ENCODE results near the gene C3orf70. TPM values are rescaled to one million over a fixed set of nuclear protein-coding genes. Genes with fewer than 3 reads are reported as not detected.
"Not testable (repeated sequence)": the region's sequence is repeated elsewhere in the genome, so short reads cannot be mapped to it uniquely, and the experiment has no call there.

C3orf70 gene
- total RNA-seq, 1 experiment from 2014 or later, result not detected

DNA sequence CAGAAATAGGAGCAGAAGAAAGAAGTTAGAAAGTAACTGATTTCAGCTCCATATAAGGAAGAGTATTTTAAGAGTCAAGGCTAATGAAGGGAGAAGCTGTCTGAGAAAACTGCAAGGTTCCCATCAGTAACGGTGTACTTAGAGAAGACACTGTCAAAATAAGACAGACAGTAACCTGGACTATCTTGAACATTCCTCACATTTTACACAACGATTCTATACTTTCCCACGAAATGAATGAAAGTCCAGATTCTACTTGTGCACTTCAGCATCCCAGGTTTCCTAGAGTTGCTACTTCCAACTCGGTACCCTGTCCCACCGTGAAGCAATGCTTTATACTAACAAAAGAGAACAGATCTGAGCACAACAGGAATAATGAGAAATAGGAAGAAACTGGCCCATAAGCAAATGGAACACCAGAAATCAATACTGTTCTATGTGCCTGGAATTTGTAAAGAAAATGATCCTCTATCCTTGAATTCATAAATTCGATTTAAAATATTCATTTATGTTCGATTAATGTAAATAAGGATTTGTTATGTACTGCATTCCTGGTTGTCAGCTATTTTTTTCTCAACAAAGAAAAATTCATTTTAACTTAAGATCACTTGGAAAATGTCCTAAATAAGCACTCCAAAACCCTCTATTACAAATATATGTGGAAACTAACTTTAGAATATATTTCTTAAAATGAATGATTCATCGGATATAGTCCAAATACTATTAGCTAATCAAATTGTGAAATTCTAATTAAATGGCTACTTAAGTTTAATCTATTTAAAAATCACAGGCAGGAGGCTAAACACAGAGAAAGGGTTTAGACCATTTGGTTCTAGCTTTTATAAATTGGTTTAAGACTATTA lies 1.5 kb downstream of the C3orf70 start:
- DNase-seq (ENCODE audit: low spot score), result no peak

DNA sequence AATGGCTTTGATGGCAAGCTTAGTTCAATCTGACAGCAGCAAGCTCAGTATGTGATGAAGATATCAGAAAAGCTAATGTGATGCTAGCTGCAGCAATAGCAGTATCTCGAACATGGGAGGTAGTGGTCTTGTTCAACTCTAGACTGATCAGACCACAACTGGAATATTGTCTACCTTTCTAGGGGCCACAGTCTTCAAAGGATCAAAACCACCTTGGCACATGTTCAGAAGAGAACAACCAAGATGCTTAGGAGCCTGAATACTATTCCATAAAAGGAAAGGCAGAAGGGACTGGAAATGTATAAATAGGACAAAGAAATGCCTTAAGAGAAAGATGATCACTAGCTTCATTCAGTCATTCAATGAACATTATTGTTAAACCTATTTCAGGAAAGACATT lies 2.3 kb downstream of the C3orf70 start:
- no peak for DNase-seq (ENCODE audit: low spot score)

DNA sequence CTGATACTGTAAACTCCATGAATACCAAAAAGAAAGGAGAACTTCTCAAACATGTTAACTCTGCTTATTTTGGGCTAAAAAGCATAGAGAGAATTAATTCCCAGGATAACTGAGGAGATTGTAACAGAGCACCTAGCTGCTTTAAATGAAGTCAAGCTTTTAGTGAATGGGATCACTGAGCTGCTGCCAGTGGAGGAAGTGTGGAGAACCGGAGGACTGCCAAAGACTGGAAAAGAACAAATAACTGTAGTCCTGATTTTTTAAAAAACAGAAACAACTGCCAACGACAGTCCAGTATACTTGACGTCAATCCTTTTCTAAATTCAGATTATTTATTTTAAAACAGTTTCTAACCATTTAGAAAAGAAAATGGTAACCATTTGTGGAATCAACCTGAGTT lies 3.3 kb downstream of the C3orf70 start:
- DNase-seq (ENCODE audit: low spot score), result no peak

DNA sequence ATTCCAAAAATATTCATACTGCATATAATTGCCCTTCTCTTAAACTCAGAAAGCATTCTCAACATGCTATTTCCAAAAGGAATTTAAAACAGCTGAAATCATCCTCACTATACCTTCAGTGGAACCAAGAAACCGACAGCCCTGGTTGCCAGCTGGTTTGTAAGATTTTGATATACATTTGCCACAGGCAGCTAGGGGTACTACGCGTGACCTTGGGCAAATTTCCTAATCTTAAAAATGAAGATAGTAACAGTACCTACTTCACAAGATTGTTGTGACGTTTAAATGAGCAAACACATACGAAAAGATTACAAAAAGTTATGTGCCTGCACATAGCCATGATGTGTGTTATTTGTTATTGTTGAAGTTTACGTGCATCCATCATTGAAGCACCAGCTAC lies 7.3 kb downstream of the C3orf70 start:
- DNase-seq (ENCODE audit: low spot score), result no peak

DNA sequence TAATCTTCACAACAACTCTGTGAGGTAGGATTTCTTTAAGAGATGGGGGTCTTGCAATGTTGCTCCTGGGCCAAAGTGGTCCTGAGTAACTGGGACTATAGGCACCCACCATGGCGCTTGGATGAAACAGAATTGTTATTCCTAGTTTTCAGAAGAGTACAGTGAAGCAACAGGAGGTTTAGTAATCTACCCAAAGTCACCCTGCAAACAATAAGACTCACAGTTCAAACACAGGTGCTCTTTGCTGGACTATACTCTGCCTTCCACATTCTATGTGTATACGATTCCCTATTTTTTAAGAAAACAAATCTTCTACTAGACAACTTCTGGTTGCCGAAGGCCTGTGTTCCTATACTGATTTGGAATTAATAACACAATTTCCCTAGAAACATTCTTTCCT lies 8.1 kb downstream of the C3orf70 start:
- no peak for DNase-seq (ENCODE audit: low spot score)

DNA sequence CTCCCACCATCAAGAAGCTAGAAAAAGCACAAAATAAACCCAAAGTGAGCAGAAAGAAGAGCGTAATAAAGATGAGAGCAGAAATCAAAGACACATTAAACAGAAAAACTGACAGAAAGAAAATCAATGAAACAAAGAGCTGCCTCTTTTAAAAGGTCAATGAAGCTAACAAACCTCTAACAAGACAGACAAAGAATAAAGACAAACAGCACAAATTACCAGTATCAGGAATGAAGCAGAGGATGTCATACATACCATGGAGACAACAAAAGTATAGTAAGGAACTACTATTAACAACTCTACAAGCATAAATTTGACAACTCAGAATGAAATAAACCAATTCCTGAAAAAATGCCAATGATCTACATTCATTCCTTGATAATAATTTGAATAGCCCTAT lies 15.0 kb downstream of the C3orf70 start:
- no peak for DNase-seq (ENCODE audit: low spot score)

DNA sequence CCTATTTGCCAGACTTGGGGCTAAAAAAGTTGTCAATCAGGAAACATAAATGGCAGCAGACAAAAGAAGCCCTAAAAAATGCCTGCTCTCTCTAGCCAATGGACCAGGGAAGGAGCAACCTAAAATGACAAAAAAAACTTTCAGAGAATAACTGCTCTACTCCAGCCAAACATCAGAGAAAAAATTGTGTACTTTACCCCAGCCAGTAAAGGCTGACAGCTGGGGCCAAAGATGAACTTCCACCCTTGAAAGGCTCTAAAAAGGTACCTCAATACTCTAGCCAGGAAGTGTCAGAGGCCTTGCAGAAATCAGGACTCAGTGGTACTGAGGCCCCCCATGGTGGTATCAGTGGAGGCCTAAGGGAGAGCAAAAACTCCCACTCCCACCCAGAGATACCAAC lies 18.4 kb downstream of the C3orf70 start:
- DNase-seq (ENCODE audit: low spot score), result no peak

DNA sequence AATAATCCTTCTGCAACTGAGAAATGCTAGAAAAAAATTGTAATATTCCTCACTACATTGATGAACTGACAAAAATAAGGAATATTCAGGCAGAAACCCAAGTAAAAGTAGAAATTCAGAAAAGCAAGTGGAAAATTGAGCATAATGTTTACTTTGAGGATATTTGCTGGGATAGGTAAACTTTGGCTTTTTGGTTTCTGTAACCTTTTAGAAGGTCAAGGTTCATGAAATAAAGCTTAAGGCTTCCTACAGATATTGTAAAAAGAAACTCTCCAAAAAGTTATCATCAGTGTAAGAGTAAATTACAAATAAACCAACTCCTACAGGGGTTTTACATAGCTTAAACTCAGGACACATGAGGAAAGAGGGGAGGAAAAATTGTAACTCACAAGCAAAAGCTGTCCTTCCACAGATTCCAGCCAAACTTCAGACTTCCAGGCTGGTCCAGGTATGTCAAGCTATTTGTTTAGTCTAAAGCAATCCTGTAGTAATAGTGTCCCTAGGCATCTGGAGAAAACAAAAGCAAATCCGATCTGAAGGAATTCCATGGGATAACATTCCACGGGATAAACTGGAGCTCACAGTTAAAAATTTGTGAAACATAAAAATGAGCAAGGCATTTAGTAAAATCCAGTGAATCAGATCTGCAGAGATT lies 21.1 kb downstream of the C3orf70 start:
- DNase-seq (ENCODE audit: low spot score), result no peak

DNA sequence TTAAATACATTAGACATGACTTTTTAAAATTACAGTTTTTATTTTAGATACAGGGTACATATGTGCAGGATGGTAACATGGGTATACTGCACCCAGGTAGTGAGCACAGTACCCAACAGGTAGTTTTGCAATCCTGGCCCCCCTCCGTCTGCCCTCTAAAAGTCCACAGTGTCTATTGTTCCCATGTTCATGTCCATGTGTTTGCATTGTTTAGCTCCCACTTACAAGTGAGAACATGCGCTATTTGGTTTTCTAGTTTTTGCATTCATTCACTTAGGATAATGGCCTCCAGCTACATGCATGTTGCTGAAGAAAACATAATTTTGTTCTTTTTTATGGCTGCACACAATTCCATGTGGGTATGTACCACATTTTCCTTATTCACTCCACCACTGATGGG lies 23.8 kb downstream of the C3orf70 start:
- no peak for DNase-seq (ENCODE audit: low spot score)

DNA sequence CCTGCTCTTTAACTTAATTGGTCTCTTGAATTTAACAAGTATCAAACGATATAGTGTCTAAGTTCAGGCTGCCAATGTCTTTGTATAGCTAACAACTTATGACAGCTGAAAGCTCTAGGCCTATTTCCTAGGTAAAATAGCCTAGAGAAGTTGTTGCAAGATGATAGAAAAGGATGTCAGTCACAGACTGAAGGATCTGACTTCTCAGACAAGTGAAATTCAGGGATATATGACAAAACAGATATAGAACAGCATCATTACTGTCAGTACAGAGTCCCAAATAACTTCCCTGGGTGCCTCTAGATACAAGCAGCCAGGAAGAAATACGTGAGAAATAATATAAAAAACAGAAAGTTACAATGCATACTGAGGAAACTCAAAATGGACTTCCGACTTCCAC lies 26.7 kb downstream of the C3orf70 start:
- no peak for DNase-seq (ENCODE audit: low spot score)

DNA sequence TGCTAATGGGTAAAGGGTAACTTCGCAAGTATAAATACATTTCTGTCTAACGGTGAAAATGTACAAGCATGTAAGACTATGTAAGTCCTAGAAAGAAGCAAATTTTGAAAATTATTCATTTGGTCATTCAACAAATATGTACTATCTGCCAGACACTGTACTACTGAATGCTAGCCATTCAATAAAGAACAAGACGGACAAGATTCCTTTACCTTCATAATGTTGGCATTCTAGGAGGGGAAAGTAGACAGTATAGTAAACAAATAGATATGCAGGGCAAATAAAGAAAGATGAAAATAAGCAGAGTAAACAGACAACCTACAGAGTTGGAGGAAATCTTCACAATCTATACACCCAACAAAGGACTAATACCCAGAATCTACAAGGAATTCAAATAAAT lies 32.7 kb downstream of the C3orf70 start:
- DNase-seq (ENCODE audit: low spot score), result no peak

DNA sequence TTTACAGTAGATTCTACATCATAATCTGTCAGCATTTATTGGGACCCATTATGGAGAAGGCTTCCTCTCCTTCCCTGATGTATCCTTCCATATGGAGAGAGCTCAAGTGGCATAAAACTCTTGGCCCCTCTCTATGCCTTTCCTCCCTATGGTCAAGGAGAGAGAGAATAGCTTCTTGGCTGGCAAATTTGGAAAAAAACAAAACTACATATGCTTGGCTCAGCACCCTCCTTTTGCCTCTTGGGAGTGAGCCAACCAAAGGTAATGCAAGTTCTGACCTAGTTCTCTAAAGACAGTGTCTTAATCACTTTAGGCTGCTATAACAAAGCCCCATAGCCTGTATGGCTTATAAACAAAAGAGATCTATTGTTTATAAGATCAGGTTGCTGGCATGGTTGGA lies 37.5 kb downstream of the C3orf70 start:
- DNase-seq (ENCODE audit: low spot score), result no peak

DNA sequence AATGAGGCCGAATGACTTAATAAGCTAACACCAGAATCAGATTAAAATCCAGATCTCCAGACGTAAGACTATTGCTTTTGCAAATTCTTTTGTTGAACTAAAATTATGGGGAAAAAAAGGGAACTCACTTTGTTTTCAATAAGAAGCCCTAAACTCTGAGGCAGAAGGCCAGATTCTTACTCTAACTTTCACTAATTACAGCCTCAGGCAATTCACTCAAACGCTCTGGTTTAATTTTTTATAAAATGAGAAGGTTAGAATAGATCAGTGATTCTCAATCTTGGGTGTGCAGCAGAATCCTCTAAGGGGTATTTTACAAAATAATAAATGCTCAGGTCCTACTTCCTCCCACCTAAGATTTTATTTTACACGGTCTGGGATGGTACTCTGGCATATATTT lies 38.1 kb downstream of the C3orf70 start:
- no peak for DNase-seq (ENCODE audit: low spot score)

DNA sequence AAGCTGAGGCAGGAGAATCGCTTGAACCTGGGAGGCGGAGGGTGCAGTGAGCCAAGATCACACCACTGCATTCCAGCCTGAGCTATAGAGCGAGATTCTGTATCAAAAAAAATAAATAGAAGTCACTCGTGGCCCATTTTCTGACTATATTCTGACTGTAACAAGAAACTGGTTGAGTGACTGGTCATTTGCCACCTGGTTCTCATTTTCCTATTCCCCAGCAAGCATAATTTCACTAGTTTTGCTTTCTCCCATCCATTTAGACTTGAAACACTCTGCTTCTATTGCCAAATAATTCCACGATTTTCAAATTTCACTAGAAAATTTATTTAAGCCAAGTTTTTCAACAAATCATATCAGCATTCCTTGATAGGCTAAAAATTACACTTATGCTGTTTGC lies 40.7 kb downstream of the C3orf70 start:
- DNase-seq (ENCODE audit: low spot score), result no peak

DNA sequence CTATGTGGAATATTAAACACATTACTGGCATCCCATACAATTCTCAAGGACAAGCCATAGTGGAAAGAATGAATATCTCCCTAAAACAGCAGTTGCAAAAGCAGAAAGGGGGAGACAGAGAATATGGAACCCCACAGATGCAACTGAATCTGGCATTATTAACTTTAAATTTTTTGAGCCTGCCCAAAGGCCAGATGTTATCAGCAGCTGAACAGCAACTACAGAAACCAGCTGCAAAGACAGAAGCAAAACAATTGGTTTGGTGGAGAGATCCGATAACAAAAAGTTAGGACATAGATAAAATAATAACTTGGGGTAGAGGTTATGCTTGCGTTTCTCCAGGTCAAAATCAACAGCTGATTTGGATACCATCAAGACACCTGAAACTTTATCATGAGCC lies 43.8 kb downstream of the C3orf70 start:
- DNase-seq (ENCODE audit: low spot score), result not testable (repeated sequence)

DNA sequence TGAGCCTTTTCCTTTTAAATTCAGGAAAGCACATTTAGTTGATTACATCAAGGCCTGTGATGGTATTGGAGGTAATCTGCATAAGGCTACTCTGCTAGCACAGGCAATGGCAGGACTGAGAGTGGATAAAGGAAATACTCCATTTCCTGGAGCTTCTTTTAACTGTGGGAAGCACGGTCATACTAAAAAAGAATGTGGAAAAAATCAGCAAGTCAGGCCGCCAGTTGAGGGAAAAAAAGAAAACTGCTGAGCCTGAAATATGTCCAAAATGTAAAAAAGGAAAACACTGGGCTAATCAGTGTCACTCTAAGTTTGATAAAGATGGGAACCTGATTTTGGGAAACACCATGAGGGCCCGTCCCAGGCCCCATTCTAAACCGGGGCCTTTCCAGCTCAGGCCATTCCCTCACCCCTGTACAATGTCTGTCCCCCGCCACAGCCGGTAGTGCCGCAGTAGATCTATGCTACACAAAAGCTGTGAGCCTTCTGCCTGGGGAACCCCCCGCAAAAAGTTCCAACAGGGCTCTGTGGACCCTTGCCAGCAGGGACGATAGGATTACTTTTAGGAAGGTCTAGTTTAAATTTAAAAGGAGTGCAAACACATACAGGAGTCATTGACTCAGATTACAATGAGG lies 46.5 kb downstream of the C3orf70 start:
- DNase-seq (ENCODE audit: low spot score), result not testable (repeated sequence)

DNA sequence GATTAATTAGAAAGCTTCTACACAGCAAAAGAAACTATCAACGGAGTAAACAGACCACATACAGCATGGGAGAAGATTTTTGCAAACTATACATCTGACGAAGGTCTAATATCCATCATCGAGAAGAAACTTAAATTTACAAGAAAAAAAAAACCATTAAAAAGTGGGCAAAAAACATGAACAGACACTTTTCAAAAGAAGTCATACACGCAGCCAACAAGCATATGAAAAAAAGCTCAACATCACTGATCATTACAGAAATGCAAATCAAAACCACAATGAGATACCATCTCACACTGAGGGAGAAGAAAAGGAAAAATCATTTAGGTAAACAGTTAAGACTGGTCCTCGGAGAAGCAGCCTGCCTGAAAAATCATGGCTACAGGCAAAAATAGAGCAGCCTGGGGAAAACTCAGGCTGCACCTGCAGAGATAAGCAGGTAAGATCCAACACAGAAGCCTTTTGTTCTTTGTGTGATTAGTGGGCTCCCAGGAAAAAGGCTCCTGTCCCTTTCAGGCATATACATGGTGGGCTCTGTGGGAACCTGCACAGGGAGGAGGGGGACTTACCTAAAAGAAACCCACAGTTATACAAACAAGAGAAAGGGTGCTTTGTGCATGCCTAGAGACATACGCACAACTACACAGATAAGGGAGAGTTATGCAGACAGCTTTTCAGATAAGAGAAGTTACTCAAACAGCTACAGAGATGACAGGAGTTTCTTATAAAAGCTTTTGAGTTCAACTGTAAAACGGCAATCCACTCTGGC lies 49.3 kb downstream of the C3orf70 start:
- DNase-seq (ENCODE audit: low spot score), result no peak

DNA sequence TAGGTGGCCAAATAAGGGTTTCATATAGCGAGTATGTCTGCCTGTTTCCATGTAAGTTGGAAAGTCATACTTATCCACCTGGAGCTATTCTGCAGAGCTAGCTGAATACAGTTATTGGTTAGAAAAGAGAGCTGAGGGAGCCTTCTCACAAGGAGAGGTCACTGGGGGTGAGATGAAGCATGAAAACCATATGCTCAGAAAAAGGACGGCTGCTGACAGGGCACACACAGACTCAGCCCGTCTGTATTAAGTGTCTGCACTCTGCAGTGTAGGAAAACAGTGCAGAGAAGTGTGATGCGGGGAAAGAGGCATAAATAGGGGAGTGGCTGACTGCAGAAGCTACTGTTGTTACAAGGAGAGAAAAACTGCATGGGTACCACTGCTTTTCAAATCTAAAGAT lies 58.2 kb downstream of the C3orf70 start:
- DNase-seq (ENCODE audit: low spot score), result no peak

DNA sequence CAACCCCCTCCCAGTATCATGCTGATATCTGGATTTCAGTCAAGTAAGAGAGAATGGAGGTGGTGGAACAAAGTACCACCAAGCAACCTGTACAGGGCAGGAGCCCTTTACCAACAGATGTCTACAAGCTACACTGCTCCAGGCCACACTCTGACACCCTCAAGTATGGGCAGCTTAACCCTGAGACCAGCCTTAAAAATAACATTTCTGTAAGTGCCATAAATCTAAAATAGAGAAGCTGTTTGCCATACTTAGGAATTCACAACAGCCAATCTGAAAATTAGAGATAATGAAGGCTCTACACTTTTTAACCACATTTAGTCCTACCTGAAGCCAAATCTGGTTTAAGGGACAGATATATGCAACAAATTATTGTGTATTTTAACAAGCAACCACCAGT lies 59.7 kb downstream of the C3orf70 start:
- DNase-seq (ENCODE audit: low spot score), result no peak

DNA sequence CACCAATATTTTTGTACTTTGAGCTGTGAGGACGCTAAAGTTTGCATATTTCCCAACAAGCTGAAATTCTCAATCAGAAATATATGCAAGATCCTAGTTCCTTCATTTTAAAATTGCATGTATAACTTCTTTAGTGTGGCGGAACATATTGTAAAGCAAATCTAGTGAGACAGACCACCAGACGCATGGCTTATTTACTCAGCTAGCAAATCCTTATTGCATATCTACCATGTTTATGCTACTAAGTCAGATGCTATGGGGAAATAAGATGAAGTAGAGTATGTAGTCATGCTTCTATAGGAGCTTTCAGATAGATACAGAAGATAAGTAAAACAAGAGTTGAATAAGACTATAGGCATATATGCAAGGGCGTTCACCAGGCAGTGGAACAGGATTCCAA lies 62.0 kb downstream of the C3orf70 start:
- DNase-seq (ENCODE audit: low spot score), result no peak

DNA sequence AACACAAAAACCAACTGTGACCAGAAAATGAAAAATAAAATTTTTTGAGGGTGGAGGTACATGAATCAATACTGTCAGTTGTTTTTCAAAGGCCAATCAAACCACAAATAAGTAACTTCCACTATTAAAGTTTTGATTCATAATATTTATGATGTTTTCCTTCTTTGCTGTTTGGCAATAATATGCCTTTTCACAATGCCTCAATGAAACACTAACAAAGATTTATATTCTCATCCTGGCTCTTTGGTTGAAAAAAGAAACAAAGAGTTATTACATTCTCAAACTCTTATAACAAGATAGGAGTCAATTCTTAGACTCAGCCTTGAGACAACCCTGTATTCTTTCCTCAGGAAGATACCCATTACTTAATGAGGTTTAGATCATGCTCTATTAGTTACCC lies 63.1 kb downstream of the C3orf70 start:
- DNase-seq (ENCODE audit: low spot score), result no peak

DNA sequence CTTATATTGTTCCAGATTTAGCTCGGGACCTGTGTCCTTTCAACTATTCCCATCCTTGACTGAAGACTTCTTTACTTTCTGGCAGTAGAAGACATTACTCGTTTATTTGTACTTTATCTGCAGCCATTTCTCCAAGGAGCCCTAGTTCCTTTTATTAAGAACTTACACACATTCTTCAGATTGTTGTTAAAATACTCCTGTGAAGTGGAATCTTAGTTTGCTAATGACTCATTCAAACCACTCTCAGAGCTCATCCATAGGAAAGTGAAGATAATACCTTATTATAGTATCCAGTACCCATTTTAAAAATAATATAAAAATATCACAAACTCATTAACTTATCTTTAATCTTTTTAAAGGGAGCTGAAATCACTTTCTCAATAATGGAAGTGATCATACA lies 63.5 kb downstream of the C3orf70 start:
- DNase-seq (ENCODE audit: low spot score), result no peak
